ENCODE data around the gene GRK5.

DNA sequence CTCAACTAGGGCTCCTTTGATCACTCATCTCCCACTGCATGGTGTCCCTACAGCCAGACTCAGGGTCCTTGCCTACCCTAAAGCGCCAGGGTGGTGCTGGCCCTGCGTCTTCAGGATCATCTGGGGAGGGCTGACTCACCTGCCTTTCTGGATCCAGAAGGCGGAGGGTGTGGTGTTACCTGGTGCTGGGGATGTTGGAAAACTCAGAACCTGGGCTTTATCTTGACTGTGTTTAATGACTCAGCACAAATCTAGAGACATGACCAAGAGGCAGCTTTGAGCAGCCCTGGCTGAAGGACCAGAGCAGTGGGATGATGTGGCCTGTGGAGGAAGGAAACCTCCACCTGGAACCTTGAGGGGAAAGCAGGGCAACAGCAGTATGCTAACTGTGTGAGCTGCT, 96.5 kb downstream of the GRK5 start:
- TF ChIP-seq, protein P1, sequence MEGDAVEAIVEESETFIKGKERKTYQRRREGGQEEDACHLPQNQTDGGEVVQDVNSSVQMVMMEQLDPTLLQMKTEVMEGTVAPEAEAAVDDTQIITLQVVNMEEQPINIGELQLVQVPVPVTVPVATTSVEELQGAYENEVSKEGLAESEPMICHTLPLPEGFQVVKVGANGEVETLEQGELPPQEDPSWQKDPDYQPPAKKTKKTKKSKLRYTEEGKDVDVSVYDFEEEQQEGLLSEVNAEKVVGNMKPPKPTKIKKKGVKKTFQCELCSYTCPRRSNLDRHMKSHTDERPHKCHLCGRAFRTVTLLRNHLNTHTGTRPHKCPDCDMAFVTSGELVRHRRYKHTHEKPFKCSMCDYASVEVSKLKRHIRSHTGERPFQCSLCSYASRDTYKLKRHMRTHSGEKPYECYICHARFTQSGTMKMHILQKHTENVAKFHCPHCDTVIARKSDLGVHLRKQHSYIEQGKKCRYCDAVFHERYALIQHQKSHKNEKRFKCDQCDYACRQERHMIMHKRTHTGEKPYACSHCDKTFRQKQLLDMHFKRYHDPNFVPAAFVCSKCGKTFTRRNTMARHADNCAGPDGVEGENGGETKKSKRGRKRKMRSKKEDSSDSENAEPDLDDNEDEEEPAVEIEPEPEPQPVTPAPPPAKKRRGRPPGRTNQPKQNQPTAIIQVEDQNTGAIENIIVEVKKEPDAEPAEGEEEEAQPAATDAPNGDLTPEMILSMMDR (IDR thresholded peaks at IDR 0.05 in 4 of 5, conservative IDR thresholded peaks at IDR 0.05 in 1 of 5) = no peak
- no peak for TF ChIP-seq POLR2A (IDR thresholded peaks at IDR 0.05)
